GM06990 (cell line): ENCODE measurements around the gene RNU7-1.

ENCODE experiments used
- DNase-seq: peaks from one replicate; pipeline ENCODE4 v3.0.0-alpha.2; 2011; ENCODE audit not compliant: insufficient read length; ENCODE audit errors: extremely low read depth
- H3K27me3 ChIP-seq: replicated peaks from 2 replicates; pipeline ENCODE4 v1.6.0; 2011; ENCODE audit warnings: low read length; ENCODE audit not compliant: control insufficient read depth, insufficient read depth
- H3K36me3 ChIP-seq: 2 replicates; pipeline ENCODE4 v1.5.1; 2011; ENCODE audit warnings: low read length; ENCODE audit not compliant: control insufficient read depth, insufficient read depth
- H3K4me3 ChIP-seq: replicated peaks from 2 replicates; pipeline ENCODE4 v1.5.1; 2011; ENCODE audit warnings: low read depth, mild to moderate bottlenecking, control low read depth, low read length
- CTCF ChIP-seq: IDR thresholded peaks from 2 replicates; pipeline ENCODE4 v1.5.1; 2011; ENCODE audit warnings: low read length, control low read depth, mild to moderate bottlenecking, inconsistent platforms; ENCODE audit not compliant: insufficient read depth, poor library complexity, severe bottlenecking

The RNU7-1 gene

GRCh38 chr12:6909421-6910145 is 34.0 kb upstream of the RNU7-1 start:
- DNase-seq: no peak
- no peak for TF ChIP-seq CTCF

GRCh38 chr12:6912164-6912935 is 31.3 kb upstream of the RNU7-1 start:
- DNase-seq: no peak
- Histone ChIP-seq H3K36me3 (no peaks in the 10 kb centered on the region; the same call in 1 of the 2 replicates), H3K4me3 (no peak overlapping the region), H3K27me3 (no peaks in the 10 kb centered on the region)
- TF ChIP-seq CTCF: no peak

More at GRCh38 chr12:6909421-6910145, 34.0 kb upstream of the RNU7-1 start:
- no peaks in the 10 kb centered on the region for H3K36me3 ChIP-seq
- H3K27me3 ChIP-seq: no peaks in the 10 kb centered on the region
- H3K4me3 ChIP-seq: no peak overlapping the region

DNA sequence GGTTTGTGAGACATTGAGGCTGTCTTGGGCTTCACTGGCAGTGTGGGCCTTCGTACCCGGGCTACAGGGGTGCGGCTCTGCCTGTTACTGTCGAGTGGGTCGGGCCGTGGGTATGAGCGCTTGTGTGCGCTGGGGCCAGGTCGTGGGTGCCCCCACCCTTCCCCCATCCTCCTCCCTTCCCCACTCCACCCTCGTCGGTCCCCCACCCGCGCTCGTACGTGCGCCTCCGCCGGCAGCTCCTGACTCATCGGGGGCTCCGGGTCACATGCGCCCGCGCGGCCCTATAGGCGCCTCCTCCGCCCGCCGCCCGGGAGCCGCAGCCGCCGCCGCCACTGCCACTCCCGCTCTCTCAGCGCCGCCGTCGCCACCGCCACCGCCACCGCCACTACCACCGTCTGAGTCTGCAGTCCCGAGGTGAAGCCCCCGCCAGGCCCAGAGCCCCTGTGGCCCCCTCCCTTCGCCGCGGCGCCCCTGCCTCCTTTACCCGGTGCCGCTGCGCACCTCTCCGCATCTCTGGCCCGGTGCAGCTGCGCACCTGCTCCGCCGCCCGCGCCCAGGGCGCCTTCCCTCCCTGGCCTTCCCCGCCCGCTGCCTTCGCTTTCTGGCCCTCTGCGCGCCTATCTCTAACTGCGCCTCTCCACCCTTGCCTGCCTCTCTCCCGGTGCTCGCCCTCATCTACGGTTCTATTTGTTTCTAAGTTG is 29.2 kb upstream of the RNU7-1 start, which contains the start of gene ENO2:
Gene ENO2, plus strand, starts transcription at position 335 of the 701 bp plus-strand sequence. CDS start 1,253 bp downstream, outside the sequence.
- Histone ChIP-seq H3K36me3 (peaks cover 2% of the 10 kb centered on the region), H3K4me3 (peak within 1 kb of the TSS; percentile 62), H3K27me3 (no peaks in the 10 kb centered on the region)
- peak; percentile 70 for DNase-seq
- TF ChIP-seq CTCF: no peak

- TF ChIP-seq CTCF: no peak
- Histone ChIP-seq H3K36me3 (peaks cover 2% of the 10 kb centered on the region), H3K4me3 (peak overlapping the region; percentile 62), H3K27me3 (no peaks in the 10 kb centered on the region)
- DNase-seq: no peak
These were observed 28.4 kb upstream of the RNU7-1 start for GRCh38 chr12:6914947-6915788.

DNA sequence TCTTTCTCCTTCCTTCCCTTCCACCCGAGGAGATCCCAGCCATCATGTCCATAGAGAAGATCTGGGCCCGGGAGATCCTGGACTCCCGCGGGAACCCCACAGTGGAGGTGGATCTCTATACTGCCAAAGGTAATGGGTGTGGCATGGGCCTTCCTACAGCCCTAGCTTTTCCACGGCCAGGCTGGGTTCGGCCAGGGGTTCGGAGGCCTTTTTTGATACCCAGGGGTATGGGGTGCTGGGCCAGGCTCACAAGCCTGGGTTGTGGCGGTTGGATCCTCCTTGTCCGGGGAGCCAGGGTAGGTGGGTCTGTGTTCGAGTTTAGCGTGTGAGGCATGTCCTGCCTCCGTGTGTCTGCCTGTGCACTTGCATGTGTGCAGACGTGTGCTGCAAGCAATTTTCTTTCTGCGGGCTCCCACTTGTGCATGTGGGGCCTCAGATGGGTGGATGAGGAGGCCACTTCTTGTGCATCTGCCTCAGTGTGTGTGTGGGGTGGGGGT is 27.8 kb upstream of the RNU7-1 start:
- Histone ChIP-seq H3K36me3 (peaks cover 2% of the 10 kb centered on the region), H3K4me3 (peak overlapping the region; percentile 62), H3K27me3 (no peaks in the 10 kb centered on the region)
- no peak for TF ChIP-seq CTCF
- DNase-seq: no peak
